ENCODE data around the gene DTWD2. TPM values are rescaled to one million over a fixed set of nuclear protein-coding genes. Genes with fewer than 3 reads are reported as not detected.
A peak's percentile ranks its signal among the peaks of the same experiment; 100 is the strongest.

Gene DTWD2, protein sequence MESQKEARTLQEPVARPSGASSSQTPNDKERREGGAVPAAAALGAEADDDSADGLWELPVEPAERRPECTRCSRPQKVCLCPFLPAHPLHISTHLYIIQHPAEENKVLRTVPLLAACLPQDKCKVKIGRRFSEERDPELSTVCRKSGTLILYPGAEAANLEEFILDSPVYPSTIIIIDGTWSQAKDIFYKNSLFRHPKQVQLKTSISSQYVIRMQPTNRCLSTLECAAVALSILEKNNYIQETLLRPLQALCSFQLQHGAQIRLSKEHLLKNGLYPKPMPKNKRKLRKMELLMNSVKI
- polyA plus RNA-seq (2011; rRNA removed) (1.5 and 1.9 TPM in 2 replicates), polyA minus RNA-seq (2011; rRNA and poly(A)+ RNA removed) (1.0 and 1.8 TPM in 2 replicates)

DNA sequence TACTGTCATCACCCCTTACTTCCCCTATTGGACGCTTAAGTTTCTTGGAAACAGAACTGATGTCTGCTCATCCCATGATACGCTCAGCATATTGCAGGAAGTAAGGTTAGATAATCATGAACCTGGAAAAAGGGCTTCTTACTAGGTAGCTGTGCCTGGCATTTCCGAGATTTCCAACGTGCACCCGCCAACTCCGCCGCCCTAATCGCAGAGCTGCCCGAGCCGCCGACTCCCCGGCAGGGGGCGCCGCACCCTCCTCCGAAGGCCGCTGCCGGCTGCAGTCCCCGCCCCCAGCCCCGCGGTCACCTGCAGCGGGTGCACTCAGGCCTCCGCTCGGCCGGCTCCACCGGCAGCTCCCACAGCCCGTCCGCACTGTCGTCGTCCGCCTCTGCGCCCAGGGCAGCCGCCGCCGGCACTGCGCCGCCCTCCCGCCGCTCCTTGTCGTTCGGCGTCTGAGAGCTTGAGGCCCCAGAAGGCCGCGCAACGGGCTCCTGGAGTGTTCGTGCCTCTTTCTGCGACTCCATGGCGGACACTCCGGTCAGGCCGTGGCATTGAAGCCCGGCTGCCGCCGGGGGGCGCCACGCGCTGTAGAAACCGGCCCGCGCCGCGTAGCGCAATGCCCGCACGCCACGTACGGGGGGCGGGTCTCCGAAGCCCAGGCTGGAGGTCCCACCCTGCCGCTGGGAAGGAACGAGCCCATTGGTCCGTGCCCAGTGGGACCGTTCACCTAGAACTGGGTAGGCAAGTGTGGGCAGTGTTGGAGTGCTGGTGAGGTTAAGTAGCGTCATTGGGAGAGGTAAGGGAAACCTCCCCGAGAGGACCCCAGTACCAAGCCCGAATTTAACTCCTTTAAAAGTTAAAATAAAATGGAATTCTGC is at the start of gene DTWD2:
TSS of gene DTWD2 (minus strand) at position 560 of the 878 bp plus-strand sequence. CDS start at position 524, 36 bp downstream.
- peak; percentile 77 for DNase-seq (ENCODE audit: low read depth, low spot score)
- H3K4me3 ChIP-seq (ENCODE audit: low read depth, low read length), result peak within 1 kb of the TSS; percentile 74
- TF ChIP-seq, protein P1, sequence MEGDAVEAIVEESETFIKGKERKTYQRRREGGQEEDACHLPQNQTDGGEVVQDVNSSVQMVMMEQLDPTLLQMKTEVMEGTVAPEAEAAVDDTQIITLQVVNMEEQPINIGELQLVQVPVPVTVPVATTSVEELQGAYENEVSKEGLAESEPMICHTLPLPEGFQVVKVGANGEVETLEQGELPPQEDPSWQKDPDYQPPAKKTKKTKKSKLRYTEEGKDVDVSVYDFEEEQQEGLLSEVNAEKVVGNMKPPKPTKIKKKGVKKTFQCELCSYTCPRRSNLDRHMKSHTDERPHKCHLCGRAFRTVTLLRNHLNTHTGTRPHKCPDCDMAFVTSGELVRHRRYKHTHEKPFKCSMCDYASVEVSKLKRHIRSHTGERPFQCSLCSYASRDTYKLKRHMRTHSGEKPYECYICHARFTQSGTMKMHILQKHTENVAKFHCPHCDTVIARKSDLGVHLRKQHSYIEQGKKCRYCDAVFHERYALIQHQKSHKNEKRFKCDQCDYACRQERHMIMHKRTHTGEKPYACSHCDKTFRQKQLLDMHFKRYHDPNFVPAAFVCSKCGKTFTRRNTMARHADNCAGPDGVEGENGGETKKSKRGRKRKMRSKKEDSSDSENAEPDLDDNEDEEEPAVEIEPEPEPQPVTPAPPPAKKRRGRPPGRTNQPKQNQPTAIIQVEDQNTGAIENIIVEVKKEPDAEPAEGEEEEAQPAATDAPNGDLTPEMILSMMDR (IDR thresholded peaks at IDR 0.05; ENCODE audit: low read depth, low read length), result peak; percentile 82
- no peaks in the 10 kb centered on the region for H3K27me3 ChIP-seq (ENCODE audit: control insufficient read depth, insufficient read depth, low read length)
- no peaks in the 10 kb centered on the region for H3K9me3 ChIP-seq (ENCODE audit: control insufficient read depth, insufficient read depth, low read length)
- no peak within 1 kb of the TSS for H3K27ac ChIP-seq (ENCODE audit: low read depth, low read length)
- ChIA-PET POLR2A (interaction anchor here (0.5 to 1.1 kb wide), 4 partner anchors 82 to 424 kb away, joined by 3 to 4 read pairs (median 4); partner anchors contain the start of gene DMXL1), CTCF (interaction anchor here (0.5 to 9.8 kb wide), 91 partner anchors 8 to 1694 kb away, joined by 3 to 228 read pairs (median 4); partner anchors contain the start of genes DMXL1 and HSD17B4)

GRCh38 chr5:119037496-119038215 is 49.3 kb upstream of the DTWD2 start:
- POLR2A ChIA-PET, result no interaction called here

DNA sequence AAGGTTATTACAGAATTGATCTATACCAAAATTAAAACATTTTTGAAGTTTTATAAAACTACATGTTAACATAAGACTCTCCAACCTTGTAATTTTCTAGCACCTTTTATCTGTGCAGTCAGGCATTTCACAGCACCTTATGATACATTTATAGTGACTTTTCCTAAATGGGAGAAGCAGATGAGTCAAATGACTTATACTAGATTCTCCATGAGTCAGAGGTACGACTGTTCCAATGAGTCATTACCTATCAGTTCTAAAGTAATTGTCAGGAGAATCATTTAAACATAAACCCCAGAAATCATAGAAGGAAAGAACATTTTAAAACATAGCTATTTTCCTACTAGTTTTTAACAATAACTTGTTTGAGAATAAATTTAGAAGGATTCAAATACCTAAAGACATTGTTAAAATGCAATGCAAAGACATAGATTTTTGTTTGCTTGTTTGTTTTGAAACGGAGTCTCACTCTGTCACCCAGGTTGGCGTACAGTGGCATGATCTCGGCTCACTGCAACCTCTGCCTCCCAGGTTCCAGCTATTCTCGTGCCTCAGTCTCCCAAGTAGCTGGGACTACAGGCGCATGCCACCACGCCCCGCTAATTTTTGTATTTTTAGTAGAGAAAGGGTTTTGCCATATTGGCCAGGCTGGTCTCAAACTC is 47.9 kb upstream of the DTWD2 start:
- Histone ChIP-seq H3K27me3 (ENCODE audit: control insufficient read depth, insufficient read depth, low read length) (no peaks in the 10 kb centered on the region), H3K27ac (ENCODE audit: low read depth, low read length) (no peak overlapping the region), H3K9me3 (ENCODE audit: control insufficient read depth, insufficient read depth, low read length) (no peaks in the 10 kb centered on the region), H3K4me3 (ENCODE audit: low read depth, low read length) (no peak overlapping the region)
- TF ChIP-seq, protein P1 (IDR thresholded peaks at IDR 0.05; ENCODE audit: low read depth, low read length), result no peak
- ChIA-PET POLR2A (interaction anchor here (0.6 kb wide), 1 partner anchor 325 kb away, joined by 3 read pairs; no protein-coding TSS in a partner anchor), CTCF (interaction anchor here (0.6 to 1.2 kb wide), 2 partner anchors 9 to 14 kb away, joined by 4 to 5 read pairs; no protein-coding TSS in a partner anchor)
- DNase-seq (ENCODE audit: low read depth, low spot score), result peak; percentile 26

More at GRCh38 chr5:119037496-119038215, 49.3 kb upstream of the DTWD2 start:
- TF ChIP-seq, protein P1 (IDR thresholded peaks at IDR 0.05; ENCODE audit: low read depth, low read length), result no peak
- CTCF ChIA-PET, result no interaction called here
- H3K4me3 ChIP-seq (ENCODE audit: low read depth, low read length), result no peak overlapping the region
- DNase-seq (ENCODE audit: low read depth, low spot score), result no peak
- no peaks in the 10 kb centered on the region for H3K27me3 ChIP-seq (ENCODE audit: control insufficient read depth, insufficient read depth, low read length)
- H3K9me3 ChIP-seq (ENCODE audit: control insufficient read depth, insufficient read depth, low read length), result no peaks in the 10 kb centered on the region
- H3K27ac ChIP-seq (ENCODE audit: low read depth, low read length), result no peak overlapping the region

- no peak for DNase-seq (ENCODE audit: low read depth, low spot score)
- CTCF ChIA-PET, result interaction anchor here (0.6 to 2.5 kb wide), 4 partner anchors 10 to 379 kb away, joined by 3 to 8 read pairs (median 4); no protein-coding TSS in a partner anchor
- TF ChIP-seq, protein P1 (IDR thresholded peaks at IDR 0.05; ENCODE audit: low read depth, low read length), result no peak
Measured at GRCh38 chr5:119033135-119033534, 44.8 kb upstream of the DTWD2 start.

More at GRCh38 chr5:119033135-119033534, 44.8 kb upstream of the DTWD2 start:
- H3K27me3 ChIP-seq (ENCODE audit: control insufficient read depth, insufficient read depth, low read length), result no peaks in the 10 kb centered on the region
- POLR2A ChIA-PET, result no interaction called here
- H3K9me3 ChIP-seq (ENCODE audit: control insufficient read depth, insufficient read depth, low read length), result no peaks in the 10 kb centered on the region
- no peak overlapping the region for H3K4me3 ChIP-seq (ENCODE audit: low read depth, low read length)
- no peak overlapping the region for H3K27ac ChIP-seq (ENCODE audit: low read depth, low read length)
